Kidney glomerular epithelial cell (primary cell): ENCODE data around the gene CTSZ.
A peak's percentile ranks its signal among the peaks of the same experiment; 100 is the strongest.
"Not testable (repeated sequence)": the region's sequence is repeated elsewhere in the genome, so short reads cannot be mapped to it uniquely, and the experiment has no call there.

Experiments used
- DNase-seq: peaks from one replicate; lab custom pipeline; 2025; lab: John Stamatoyannopoulos, UW

The CTSZ gene

DNA sequence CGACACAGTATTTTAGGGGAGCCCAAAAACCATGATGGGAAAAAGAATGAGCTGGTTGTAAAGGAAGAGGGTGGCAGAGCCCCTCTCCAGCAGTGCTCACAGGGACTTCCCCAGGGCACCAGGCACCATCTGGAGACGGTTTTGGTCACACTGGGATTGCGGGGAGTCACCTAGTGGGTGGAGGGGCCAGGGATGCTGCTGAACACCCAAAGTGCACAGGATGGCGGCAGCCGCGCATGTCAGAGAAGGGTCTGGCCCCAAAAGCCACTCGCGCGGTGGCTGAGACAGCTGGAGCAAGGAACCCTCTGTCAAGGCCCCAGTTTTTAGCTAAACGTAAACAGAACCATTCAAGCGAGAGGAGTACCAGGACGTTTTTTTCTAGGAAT, 10.8 kb downstream of the CTSZ start:
- DNase-seq = peak; percentile 40

DNA sequence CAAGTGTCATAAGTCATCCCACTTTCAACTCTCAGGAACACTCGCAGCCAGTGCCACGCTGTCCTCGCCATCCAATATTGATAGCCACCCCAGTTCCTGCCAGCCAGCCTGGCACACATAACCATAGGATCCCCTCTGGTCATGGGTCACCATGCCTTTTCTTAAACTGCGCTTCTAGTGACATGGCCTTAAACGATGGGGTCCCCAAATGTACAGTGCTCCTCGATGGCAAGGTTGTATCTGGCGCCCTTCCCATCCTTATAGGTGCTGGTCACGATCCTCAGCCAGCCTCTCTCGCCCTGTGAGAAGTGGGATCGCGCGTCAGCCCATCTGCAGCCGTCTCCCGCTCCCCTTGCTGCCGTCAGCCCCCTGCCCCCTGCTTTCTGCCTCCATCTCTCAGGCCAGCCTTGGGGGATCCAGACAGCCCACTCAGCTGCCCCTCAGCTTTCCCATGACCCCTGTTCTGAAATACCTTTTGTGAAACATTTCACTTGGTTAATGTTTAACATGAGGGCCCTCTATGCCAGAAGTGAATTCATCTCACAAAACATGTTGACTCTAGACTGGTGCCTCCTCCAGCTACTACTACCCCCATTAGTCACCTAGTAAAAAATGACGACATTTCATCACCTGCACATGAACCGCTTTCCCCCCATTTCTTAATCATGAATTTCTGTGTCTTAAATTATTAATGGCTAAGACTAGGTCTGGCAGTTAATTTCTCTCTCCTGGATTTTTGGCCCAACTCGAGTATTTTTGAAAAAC, 11.4 kb downstream of the CTSZ start:
- DNase-seq = peak; percentile 85

DNA sequence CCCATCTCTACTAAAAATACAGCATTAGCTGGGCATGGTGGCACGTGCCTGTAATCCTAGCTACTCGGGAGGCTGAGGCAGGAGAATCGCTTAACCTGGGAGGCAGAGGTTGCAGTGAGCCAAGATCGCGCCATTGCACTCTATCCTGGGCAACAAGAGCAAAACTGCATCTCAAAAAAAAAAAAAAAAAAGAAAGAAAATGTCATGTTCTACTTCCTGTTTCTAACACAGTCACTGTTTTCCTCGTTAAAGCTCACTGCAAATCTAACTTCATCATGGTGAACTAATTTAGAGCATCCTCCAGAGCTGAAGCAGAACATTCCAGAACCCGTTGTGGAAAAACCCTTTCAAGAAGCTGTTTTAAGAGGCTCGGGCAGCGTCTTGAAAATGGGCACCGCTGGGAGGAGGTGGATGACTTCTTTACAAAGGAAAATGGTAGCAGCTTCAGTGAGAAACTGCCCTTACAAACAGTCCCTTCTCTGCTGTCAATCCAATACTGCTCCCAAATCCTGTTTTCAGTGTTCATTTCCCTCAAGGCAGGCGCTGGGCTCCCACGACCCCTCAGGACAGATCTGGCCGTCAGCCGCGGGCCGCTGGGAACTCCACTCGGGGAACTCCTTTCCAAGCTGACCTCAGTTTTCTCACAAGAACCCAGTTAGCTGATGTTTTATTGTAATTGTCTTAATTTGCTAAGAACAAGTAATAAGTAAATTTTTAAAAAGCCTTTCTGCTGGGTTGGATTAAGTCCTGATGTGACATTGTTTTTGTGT, 12.5 kb downstream of the CTSZ start:
- DNase-seq = no peak

DNA sequence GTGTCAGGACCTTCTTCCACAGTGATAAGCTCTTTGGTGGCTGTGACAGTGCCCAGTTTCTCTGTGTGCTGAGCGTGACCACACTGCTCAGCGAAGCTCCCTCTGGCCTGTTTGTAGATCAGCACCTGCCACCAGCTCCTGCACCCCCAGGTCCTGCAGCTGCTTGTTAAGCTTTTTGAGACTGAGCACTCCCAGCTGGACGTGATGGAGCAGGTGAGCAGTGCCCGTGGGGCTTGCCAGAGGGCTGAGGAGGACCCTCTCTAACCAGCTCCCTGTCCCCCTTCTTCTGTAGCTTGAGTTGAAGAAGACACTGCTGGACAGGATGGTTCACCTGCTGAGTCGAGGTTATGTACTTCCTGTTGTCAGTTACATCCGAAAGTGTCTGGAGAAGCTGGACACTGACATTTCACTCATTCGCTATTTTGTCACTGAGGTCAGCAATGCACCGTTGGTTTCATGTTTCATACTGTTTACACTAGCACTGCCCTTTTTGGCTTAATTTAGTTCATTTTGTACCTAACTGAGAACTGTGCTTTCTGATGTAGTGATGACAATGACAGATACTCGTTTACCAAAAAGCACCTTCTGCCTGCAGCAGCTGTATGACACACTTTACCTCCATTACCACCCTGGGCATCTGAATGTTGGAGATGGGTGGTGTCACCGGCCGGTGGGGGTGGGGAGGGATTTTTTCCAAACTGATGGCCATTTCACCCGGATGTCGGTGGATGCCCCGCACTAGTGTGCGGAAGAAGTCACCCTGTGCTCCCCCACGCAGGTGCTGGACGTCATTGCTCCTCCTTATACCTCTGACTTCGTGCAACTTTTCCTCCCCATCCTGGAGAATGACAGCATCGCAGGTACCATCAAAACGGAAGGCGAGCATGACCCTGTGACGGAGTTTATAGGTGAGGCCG, 13.5 kb downstream of the CTSZ start:
- no peak for DNase-seq

DNA sequence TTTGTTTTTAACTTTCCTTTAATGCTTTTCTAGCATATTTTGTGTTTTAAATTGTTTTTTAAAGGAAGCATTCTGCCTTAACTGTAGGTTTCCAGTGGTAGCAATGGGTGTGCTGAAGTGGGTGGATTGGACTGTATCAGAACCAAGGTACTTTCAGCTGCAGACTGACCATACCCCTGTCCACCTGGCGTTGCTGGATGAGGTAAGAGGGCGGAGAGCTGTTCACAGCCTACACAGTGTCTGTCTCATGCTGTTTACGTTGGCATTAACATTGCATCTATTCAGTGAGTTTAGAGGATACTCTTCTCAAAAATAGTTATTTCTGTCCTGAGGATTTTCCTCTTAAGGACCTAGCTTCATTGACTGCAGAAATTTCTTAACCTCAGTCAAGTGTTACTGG, 14.1 kb downstream of the CTSZ start:
- no peak for DNase-seq

DNA sequence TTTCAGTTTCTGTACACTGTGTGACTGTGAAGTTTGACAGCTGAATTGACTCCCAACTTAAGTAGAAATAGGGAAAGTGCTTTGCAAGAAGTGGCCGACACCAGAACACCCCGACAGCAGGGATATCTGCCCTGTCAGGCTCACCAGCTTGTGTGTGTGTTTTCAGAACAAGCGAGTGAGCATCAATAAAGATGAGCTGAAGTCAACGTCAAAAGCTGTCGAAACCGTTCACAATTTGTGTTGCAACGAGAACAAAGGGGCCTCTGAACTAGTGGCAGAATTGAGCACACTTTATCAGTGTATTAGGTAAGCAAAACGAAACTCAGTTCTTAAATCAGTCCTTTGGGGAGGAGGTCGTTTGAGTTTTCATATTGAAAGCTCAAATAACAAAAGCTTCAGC, 15.3 kb downstream of the CTSZ start:
- DNase-seq = no peak

DNA sequence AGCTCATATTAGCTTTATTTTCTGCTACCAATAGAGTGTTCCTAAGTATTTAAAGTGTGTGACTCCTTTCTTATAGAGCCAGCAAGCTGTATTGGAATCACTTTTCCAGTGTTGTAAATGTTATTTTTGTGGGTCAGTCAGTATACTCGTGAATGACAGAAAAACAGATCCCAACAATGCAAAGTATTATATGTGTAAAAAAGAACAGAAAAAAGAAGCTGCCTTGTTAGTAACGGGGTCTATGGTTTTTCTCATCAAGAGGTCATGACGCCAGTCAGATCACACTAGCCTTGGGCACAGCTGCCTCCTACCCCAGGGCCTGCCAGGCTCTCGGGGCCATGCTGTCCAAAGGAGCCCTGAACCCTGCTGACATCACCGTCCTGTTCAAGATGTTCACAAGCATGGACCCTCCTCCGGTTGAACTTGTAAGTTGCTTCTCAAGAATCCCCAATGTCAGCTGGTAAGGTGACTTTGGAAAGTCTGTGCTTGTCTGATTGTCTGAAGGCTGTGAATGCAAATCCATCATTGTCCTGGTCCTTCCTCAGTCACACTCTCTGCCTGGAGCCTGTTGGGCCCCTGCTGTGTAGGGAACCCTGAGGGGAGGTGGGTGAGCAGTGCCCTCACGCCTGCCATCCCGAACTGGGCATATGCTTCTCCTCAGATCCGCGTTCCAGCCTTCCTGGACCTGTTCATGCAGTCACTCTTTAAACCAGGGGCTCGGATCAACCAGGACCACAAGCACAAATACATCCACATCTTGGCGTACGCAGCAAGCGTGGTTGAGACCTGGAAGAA, 16.2 kb downstream of the CTSZ start:
- no peak for DNase-seq

DNA sequence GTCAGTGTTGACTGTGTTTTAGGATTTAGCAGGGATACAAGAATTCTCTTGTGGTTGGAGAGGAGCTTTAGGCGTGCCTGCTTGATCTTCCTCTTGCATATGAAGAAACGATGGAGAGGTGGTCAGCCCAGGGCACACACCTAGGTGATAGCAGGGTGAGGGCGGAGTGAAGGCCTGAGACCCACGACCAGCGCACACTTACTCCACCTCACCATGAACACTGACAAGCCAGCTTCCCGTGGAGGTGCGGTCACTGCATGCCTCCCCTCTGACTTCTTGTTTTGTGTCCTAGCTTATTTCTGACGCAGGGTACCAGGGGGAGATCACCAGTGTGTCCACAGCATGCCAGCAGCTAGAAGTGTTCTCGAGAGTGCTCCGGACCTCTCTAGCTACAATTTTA, 17.9 kb downstream of the CTSZ start:
- no peak for DNase-seq

DNA sequence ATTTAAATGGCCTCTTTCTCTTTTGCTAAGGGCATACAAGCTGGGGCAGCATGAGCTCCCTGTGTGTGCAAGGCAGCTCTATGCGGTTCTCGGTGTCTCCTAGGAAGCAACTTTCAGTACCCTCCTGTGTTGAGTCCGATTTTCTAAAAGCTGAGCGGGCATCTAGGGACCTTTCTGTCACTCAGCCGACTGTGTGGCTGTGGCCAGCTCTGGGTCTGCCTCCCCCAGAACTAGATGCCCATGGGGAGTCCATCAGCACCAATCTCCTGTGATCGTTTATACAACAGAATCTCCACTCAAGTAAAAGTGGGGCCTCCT, 18.5 kb downstream of the CTSZ start:
- DNase-seq = no peak

DNA sequence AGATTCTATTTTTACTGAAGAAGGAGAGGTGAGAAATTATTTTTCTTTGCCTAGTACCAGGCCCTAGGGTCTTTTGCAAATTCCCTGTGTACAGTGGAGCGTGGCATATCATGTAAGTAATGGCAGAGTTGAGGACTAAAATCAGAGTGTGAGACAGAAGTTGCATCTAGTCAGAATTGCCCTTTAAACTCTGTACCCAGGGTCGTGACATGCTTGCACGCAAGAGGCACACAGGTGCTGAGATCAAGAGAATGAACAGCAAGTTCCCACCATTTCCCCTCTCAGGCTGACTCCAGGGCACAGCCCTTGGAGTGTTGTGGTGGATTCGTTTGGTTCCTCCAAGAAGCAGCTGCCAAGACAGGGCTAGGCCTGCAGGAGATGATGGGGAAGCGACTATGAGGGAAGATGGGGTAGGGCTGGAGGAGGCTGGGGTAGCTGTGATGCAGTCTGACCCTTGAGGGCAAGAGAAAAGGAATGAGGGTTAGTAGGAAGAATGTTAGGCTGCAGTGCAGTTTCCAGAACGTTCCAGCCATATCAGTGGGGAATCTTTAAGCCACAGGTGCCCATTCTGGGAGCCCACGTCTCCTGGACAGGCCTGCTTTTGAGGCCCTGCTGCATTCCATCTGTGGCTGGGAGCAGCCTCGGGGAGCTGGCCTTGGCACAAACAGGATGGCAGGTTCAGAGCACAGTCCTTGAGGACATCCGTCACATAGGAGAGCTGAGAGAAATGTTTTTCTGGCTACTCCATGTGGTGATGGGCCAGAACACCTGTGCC, 19.1 kb downstream of the CTSZ start:
- DNase-seq = no peak

DNA sequence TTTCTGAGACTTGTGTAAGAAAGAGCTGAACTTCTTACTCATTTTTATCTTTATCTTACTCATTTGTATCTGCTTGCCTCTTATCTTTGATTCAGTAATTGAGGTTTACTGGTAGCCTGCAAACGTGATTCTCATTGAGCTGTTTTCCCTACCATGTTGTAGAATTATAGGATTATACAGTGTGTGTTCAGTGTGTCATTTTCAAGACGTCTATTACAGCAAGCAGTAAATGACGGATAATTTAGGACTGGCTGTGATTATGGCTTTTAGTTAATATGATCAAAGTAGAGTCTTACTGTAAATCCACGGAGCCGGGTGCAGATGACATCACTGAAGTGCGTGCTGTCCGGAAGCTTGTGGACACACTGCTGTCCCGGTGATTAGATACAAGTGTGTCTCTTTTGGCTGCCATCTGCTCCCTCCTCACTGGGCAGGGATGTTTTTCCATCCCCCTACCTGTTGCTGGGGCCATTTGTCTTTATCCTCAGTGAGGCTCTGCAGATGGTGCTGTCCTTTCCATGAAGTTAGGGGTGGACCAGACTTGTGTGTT, 20.0 kb downstream of the CTSZ start:
- no peak for DNase-seq

DNA sequence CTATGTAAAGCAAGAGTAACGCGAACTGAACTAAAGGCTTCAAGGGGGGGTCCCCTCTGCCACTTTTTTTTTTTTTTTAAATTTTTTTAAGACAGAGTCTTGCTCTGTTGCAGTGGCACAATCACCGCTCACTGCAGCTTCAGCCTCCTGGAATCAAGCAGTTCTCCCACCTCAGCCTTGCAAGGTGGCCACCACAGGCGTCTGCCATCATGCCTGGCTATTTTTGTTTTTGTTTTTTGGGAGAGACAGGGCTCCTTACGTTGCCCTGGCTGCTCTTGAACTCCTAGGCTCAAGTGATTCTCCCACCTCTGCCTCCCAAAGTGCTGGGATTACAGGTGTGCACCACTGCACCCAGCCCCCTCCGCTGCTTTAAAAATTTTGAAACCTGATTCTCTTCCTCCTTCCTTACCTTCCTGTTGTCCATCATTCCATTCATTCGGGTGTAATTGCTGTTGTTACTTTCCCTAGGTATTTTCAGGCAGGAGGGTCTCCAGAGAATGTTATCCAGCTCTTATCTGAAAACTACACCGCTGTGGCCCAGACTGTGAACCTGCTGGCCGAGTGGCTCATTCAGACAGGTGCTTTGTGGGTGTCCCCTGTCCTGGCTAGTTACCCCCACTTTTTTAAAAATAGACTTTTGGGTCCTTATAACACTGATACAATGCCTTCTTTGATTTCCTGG, 20.6 kb downstream of the CTSZ start:
- DNase-seq = no peak

DNA sequence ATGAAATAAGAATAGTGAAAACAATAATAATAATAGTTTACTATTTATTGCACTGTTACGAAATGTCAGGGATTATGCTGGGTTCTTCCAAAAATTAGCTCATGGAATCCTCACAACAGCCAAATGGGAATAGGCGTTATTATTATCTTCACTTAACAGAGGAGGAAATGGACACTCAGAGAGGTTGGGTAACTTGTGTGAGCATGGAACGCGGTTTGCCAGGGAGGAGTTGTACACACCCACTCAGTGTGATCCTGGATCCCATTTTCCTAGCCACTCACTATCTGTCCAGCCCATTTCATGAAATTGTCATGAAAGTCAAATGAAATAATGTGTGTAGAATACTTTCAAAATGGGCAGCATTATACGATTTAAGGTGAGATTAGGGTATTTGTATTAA, 21.4 kb downstream of the CTSZ start:
- no peak for DNase-seq

DNA sequence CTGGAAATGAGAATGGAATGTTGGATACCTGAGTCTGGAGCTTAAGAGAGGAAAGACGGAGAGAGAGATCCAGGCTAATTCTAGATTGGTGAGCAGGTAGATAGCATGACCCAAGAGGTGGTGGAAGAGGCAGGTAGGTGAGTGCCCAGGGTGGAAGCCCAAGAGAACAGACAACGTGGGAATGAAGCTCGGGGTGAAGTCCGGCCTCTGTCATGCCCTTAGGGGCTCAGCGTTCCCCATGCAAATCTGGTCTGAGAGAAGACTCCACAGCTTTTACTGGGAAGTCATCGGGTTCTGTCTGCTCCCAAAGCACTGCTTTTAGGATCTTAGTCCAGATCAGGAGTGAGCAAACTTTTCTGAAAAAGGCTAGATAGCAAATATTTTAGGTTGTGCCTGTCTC, 22.4 kb downstream of the CTSZ start:
- no peak for DNase-seq

DNA sequence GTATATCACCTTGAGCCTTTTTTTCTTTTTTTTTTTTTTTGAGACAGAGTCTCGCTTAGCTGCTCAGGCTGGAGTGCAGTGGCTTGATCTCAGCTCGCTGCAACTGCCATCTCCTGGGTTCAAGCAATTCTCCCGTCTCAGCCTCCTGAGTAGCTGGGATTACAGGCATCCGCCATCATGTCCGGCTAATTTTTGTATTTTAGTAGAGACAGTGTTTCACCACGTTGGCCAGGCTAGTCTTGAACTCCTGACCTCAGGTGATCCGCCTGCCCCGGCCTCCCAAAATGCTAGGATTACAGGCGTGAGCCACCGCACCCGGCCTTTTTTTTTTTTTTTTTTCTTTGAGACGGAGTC, 24.0 kb downstream of the CTSZ start:
- DNase-seq = not testable (repeated sequence)

DNA sequence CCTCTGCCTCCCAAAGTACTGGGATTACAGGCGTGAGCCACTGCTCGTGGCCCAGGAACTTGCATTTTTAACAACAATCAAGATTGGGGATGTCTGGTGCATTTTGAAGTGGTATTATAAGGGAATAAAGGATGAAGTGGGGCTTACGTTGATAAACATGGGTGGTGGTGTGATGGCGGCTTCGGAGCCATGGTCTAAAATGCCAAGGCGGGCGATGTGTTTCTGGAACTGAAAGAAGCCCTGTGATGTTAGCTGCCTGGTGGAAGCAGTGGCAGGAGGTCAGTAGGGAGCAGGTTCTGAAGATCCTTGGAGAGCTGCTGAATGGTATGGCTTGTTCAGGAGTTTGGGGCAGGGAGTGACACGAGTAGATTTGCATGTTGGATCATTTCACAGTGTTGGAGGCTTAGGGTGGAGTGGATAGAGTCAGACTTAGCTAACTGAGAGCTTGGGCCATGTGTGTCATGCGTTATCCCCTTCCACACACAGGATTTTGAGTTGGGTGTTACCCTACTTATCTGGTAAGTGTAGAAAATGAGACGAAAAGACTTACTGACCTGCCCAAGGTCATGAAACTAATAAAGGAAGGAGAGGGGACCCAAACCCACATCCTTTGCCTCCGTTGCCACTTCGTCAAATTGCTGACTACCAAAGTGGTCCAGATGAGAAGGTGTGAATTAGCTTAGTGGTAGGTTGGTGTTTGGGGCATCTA, 24.5 kb downstream of the CTSZ start:
- no peak for DNase-seq

DNA sequence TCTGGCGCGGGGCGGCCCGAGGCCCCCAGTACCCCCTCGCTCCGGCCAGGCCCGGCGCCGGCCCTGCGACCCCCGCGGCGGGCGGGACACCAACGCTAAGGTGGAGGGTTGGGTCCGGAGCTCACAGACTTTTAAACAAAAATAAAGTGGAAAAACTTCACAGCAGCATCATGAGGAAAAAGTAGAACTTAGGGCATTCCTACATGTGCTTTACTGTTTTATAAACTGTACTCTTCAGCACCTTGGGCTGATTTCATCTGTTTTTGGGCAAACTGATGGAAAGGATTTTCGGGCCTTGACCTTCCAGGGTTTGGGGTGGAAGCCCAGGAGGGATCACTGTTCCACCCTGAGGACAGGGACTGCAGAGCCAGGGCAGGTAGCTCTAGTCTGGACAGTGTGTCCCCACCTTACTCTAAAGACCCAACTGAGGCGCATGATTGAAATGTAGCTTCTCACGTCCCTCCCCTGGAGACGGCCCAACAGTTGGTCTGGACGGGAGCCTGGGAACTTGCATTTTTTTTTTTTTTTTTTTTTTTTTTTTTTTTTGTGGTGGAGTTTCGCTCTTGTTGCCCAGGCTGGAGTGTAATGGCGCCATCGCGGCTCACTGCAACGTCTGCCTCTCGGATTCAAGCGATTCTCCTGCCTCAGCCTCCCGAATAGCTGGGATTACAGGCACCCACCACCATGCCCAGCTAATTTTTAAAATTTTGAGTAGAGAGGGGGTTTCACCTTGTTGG, 25.3 kb downstream of the CTSZ start:
- no peak for DNase-seq

DNA sequence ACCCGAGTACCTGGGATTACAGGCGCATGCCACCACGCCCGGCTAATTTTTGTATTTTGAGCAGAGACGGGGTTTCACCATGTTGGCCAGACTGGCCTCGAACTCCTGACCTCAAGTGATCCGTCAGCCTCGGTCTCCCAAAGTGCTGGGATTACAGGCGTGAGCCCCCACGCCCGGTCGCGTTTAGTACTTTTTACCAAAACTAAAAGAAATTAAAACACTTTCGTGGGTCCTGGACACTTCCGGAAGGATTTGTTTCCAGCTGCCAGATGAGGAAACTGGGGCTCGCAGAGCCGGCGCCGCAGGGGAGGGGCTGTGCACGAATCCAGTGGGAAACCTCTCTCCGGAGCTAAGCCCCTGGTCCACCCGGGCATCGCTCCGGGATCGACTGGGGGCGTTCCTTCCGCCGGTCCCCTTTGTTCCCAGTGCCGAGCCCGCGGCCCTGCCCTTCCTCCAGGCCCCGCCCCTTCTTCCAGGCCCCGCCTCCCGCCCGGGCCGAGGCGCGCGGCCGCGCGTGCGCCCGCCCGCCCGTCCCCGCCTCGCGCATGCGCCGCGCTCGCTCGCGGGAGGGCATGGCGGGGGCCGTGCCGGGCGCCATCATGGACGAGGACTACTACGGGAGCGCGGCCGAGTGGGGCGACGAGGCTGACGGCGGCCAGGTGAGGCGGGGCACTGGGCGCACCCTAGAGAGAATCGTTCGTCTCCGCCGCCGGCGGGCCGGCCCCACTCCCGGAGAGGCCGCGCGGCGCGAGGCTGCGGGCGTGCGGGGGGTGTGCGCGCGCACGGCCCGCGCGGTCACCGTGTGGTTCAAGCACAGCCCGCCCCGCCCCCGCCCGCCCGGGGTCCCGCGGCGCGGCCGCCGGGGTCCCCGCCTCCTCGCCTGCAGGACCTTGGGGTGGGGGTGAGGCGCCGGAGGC, 26.1 kb downstream of the CTSZ start, which contains the start of gene NELFCD:
NELFCD (plus strand) TSS at position 546 of the 917 bp plus-strand sequence; CDS start at position 600, 54 bp downstream.
- DNase-seq = peak; percentile 66
